ENCODE measurements around the gene APBA3. TPM values are rescaled to one million over a fixed set of nuclear protein-coding genes. Genes with fewer than 3 reads are reported as not detected.

APBA3 gene, protein sequence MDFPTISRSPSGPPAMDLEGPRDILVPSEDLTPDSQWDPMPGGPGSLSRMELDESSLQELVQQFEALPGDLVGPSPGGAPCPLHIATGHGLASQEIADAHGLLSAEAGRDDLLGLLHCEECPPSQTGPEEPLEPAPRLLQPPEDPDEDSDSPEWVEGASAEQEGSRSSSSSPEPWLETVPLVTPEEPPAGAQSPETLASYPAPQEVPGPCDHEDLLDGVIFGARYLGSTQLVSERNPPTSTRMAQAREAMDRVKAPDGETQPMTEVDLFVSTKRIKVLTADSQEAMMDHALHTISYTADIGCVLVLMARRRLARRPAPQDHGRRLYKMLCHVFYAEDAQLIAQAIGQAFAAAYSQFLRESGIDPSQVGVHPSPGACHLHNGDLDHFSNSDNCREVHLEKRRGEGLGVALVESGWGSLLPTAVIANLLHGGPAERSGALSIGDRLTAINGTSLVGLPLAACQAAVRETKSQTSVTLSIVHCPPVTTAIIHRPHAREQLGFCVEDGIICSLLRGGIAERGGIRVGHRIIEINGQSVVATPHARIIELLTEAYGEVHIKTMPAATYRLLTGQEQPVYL
- total RNA-seq (10 to 100 TPM; 16.6 to 19.9 TPM), polyA plus RNA-seq (ENCODE audit: insufficient read length in 2 of 2) (10 to 100 TPM; 20.4 to 27.3 TPM)
- long read RNA-seq, donor 1, partial matches to known transcripts, result 0 of 6 reads
- long read RNA-seq, donor 1, other reads (novel, unspliced or antisense), result 0 of 6 reads
- long read RNA-seq, donor 2, result 0 reads
- long read RNA-seq, donor 3, partial matches to known transcripts, result 0 of 2 reads
- long read RNA-seq, donor 3, other reads (novel, unspliced or antisense), result 0 of 2 reads
- long read RNA-seq, donor 4, partial matches to known transcripts, result 0 of 7 reads
- long read RNA-seq, donor 4, other reads (novel, unspliced or antisense), result 0 of 7 reads

DNA sequence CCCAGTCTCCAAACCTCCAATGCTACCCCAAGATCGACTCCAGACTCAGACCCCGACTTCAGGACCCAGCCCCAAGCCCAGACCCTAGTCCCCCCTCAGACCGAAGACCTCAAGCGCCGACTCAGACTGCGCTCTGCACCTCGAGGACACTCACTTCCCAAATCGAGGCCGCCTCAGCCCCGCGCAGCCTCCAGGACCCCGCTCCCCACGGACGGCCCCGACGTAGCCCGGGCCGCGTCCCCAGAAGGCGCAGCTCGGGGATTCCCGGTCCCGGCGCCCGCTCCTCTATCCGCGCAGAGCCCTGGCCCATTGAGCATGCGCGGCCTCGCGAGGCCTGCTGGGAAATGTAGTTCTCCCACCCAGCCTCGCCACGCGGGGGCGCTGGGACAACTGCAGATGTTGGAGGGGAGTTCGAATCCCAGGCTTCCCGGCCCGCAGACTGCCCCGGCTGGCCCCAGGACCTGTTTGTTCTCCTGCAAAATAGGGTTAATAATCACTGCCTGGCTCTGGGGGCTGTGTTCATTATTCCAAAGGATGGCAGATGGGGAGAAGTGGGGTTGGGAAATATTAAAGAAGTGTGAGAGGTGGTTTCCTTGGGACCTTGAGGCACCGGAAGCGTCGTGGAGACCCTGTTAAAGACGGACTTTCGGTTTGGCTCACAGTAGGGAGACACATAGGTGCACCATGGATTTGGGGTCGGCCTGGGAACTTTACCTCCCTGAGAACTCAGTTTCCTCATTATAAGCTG lies at the start of gene APBA3:
APBA3 (minus strand) TSS at position 311 of the 748 bp plus-strand sequence. CDS start 1,428 bp downstream, outside the sequence.
- under 1% methylated on average over 41 of the region's 45 CpGs for WGBS (ENCODE audit: insufficient coverage)
- peak within 1 kb of the TSS; percentile 93 for H3K4me3 ChIP-seq (ENCODE audit: low read depth, low read length)
- no peaks in the 10 kb centered on the region for H3K9me3 ChIP-seq (ENCODE audit: control insufficient read depth, insufficient read depth, low read length)
- H3K27ac ChIP-seq (ENCODE audit: low read depth, low read length), result peak within 1 kb of the TSS; percentile 98
- peaks cover 26% of the 10 kb centered on the region for H3K4me1 ChIP-seq (ENCODE audit: control insufficient read depth, insufficient read depth, low read length)
- no peaks in the 10 kb centered on the region for H3K27me3 ChIP-seq (ENCODE audit: control insufficient read depth, insufficient read depth, low read length)
- DNase-seq (ENCODE audit: low read depth in 4 of 6, low spot score in 6 of 6), result peak; percentile 76 to 96 (median 84)
- H3K36me3 ChIP-seq (ENCODE audit: control insufficient read depth, insufficient read depth, low read length), result peaks cover 49% of the 10 kb centered on the region

DNA sequence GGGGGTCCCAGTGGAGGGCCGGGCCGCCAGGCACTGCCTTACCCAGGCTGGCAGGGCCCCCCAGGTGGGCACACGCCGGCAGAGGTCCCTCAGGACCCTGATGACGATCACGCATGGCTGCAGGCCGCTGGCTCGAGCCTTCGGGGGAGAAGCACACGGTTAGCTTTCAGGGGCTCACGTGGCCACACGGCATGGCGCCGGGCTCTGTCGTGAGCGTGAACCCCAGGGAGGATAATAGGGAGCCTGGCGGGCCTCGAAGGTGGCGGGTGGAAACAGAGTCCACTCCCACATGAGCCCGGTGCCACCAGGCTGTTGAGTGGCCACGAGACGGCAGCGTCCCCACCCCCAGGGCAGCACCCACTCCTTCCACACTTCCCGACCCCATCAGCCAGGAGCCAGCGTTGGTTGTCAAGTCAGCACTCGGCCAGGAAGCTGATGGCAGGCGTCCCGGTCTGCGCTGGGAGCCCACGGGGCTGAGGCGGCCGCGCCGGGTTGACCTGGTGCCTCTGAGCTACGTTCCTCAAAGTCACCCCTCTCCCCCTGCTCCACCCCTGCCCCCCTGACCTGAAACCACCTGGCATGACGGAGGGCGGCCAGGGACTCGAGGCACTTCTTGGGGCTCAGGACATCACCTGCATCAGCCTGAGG lies 49.3 kb upstream of the APBA3 start:
- Histone ChIP-seq H3K9me3 (ENCODE audit: control insufficient read depth, insufficient read depth, low read length) (no peaks in the 10 kb centered on the region), H3K4me1 (ENCODE audit: control insufficient read depth, insufficient read depth, low read length) (no peaks in the 10 kb centered on the region), H3K27ac (ENCODE audit: low read depth, low read length) (no peak overlapping the region), H3K27me3 (ENCODE audit: control insufficient read depth, insufficient read depth, low read length) (no peaks in the 10 kb centered on the region), H3K4me3 (ENCODE audit: low read depth, low read length) (no peak overlapping the region), H3K36me3 (ENCODE audit: control insufficient read depth, insufficient read depth, low read length) (peaks cover 54% of the 10 kb centered on the region)
- no peak for DNase-seq (ENCODE audit: low read depth in 4 of 6, low spot score in 6 of 6)
- WGBS (ENCODE audit: insufficient coverage), result 77% methylated on average over 35 of the region's 38 CpGs

DNA sequence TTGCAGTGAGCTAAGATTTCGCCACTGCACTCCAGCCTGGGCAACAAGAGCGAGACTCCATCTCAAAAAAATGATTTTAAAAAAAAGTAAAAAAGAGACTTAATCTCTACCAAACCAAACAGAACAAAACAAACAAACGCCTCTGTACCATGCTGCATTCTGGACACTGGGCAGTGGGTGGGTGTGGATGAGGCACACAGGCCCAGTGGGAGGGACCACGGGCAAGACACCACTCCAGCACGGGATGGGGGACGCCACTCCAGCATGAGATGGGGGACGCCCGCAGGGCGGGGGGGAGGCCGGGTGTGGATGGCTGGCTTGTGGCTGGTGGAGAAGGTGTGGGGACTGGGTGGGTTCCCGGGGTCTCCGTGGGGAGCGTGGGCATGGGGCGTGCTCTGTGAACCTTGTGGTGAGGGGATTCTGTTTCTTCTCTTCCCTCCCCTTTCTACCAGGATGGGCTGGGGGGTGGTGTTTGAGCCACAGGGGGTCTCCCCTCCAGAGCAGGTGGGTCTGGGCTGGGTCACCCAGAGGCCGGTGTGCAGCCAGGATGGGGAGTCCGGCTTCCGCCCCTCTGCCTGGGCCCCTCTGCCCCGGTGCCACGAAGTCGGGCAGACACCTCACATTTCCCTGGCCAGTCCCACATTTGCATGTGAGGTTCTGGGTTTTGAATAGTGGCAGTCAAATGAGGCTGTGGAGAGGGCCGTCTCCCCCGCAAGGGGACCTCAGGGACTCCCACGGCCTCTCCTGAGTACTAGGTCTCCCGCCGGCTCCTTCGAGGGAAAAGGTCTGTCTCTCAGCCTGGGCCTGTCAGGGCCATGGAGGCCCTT lies 48.6 kb upstream of the APBA3 start:
- Histone ChIP-seq H3K4me3 (ENCODE audit: low read depth, low read length) (no peak overlapping the region), H3K4me1 (ENCODE audit: control insufficient read depth, insufficient read depth, low read length) (no peaks in the 10 kb centered on the region), H3K27me3 (ENCODE audit: control insufficient read depth, insufficient read depth, low read length) (no peaks in the 10 kb centered on the region), H3K27ac (ENCODE audit: low read depth, low read length) (no peak overlapping the region), H3K36me3 (ENCODE audit: control insufficient read depth, insufficient read depth, low read length) (peaks cover 59% of the 10 kb centered on the region), H3K9me3 (ENCODE audit: control insufficient read depth, insufficient read depth, low read length) (no peaks in the 10 kb centered on the region)
- 75% methylated on average over 14 of the region's 26 CpGs for WGBS (ENCODE audit: insufficient coverage)
- no peak for DNase-seq (ENCODE audit: low read depth in 4 of 6, low spot score in 6 of 6)

DNA sequence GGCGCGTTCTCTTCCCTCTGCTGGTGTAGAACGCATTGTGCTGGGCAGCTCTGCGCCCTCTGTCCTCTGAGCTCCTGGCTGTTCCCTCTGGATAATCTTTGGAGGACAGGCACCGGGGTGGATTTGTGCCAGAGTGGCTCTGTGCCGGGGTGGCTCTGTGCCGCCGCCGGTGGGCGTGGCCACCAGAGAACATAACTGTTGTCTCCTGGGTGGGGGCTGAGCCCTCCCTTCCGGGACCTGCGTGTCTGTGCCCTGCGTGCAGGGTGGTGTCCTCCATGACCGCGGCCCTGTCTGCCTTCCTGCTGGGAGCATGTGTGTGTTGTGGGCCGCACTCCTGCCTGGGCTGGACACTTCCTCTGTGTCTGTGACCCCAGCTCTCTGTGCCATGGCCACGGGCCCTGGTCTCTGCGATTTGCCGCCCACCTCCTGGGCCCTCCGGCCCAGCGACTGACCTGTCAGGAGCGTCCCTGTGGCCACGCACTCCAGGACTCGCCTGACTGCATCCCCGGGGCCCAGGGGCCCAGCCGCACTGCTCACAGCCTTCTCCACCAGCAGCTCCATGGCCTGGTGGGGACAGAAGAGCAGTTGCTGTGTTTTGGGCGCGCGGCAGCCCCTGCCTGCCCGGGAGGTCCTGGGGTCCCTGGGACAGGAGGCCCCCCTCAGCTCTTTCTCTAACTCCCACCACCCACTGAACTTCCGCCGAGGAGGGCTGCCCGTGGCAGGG lies 47.1 kb upstream of the APBA3 start:
- no peaks in the 10 kb centered on the region for H3K27me3 ChIP-seq (ENCODE audit: control insufficient read depth, insufficient read depth, low read length)
- WGBS (ENCODE audit: insufficient coverage), result 86% methylated on average over 27 of the region's 33 CpGs
- H3K36me3 ChIP-seq (ENCODE audit: control insufficient read depth, insufficient read depth, low read length), result peaks cover 48% of the 10 kb centered on the region
- H3K9me3 ChIP-seq (ENCODE audit: control insufficient read depth, insufficient read depth, low read length), result no peaks in the 10 kb centered on the region
- no peak overlapping the region for H3K4me3 ChIP-seq (ENCODE audit: low read depth, low read length)
- no peak overlapping the region for H3K27ac ChIP-seq (ENCODE audit: low read depth, low read length)
- no peak for DNase-seq (ENCODE audit: low read depth in 4 of 6, low spot score in 6 of 6)
- no peaks in the 10 kb centered on the region for H3K4me1 ChIP-seq (ENCODE audit: control insufficient read depth, insufficient read depth, low read length)

DNA sequence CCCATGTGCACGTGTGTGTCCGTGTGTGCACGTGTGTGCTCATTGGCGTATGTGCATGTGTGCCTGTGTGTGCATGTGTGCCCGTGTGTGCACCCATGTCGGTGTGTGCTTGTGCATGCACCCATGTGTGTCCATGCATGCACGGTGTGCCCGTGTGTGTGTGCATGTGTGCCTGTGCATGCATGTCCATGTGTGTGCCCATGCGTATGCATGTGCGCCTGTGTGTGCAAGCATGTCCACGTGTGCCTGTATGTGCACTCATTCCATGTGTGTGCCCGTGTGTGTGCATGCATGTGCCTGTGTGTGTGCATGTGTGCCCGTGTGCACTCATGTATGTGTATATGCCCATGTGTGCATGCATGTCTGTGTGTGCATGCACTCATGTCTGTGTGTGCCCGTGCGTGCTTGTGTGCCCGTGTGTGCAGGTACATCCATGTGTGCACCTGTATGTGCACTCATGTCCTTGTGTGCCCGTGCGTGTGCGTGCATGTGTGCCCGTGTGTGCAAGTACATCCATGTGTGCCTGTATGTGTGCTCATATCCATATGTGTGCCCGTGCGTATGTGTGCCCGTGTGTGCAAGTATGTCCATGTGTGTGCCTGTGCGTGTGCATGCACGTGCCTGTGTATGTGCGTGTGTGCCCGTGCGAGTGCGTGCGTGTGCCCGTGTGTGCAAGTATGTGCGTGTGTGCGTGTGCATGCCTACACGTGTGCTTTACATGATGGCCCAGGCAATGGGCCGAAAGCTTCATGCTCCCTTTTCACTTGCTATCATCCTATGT lies 46.3 kb upstream of the APBA3 start:
- no peak for DNase-seq (ENCODE audit: low read depth in 4 of 6, low spot score in 6 of 6)
- Histone ChIP-seq H3K4me1 (ENCODE audit: control insufficient read depth, insufficient read depth, low read length) (no peaks in the 10 kb centered on the region), H3K9me3 (ENCODE audit: control insufficient read depth, insufficient read depth, low read length) (no peaks in the 10 kb centered on the region), H3K4me3 (ENCODE audit: low read depth, low read length) (no peak overlapping the region), H3K27ac (ENCODE audit: low read depth, low read length) (no peak overlapping the region), H3K27me3 (ENCODE audit: control insufficient read depth, insufficient read depth, low read length) (no peaks in the 10 kb centered on the region), H3K36me3 (ENCODE audit: control insufficient read depth, insufficient read depth, low read length) (peaks cover 42% of the 10 kb centered on the region)
- 96% methylated on average over 35 of the region's 35 CpGs for WGBS (ENCODE audit: insufficient coverage)

DNA sequence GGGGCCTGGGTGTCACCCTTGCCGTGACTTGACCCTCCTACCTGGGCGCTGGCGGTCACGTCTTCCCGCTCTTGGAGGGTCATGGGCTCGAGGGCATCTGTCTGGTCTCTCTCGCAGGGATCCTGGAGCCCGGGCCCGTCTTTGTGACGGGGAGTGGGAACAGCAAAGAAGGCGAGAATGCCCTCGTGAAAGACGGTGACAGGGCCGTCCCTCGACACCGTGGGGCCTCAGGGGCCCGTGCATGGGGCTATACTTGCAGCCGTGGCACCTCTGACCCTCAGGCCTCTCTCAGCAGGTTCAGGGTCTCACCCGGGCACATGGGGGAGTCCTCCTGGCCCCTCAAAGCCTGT lies 45.6 kb upstream of the APBA3 start:
- H3K36me3 ChIP-seq (ENCODE audit: control insufficient read depth, insufficient read depth, low read length), result peaks cover 38% of the 10 kb centered on the region
- no peaks in the 10 kb centered on the region for H3K9me3 ChIP-seq (ENCODE audit: control insufficient read depth, insufficient read depth, low read length)
- 84% methylated on average over 19 of the region's 19 CpGs for WGBS (ENCODE audit: insufficient coverage)
- no peak overlapping the region for H3K4me3 ChIP-seq (ENCODE audit: low read depth, low read length)
- H3K27me3 ChIP-seq (ENCODE audit: control insufficient read depth, insufficient read depth, low read length), result no peaks in the 10 kb centered on the region
- H3K27ac ChIP-seq (ENCODE audit: low read depth, low read length), result no peak overlapping the region
- H3K4me1 ChIP-seq (ENCODE audit: control insufficient read depth, insufficient read depth, low read length), result no peaks in the 10 kb centered on the region
- no peak for DNase-seq (ENCODE audit: low read depth in 4 of 6, low spot score in 6 of 6)

DNA sequence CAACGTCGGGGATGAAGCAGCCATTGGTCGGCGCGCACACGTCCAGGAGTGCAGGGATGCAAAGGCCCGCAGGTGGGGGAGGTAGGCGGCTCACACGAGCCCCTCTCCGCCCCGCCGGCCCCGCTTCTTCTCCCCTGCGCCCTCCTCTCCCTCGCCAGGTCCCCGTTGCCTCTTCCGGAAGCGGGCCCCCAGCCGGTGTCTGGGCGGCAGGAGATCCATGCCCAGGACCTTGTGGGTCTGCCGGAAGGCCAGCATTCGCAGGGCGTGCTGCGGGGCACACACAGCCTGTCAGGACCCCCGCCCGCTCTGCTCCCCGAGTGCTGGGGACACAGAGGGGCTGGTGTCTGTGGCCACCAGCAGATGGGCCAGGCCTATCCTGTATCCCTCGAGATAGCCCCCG lies 44.4 kb upstream of the APBA3 start:
- peaks cover 35% of the 10 kb centered on the region for H3K36me3 ChIP-seq (ENCODE audit: control insufficient read depth, insufficient read depth, low read length)

DNA sequence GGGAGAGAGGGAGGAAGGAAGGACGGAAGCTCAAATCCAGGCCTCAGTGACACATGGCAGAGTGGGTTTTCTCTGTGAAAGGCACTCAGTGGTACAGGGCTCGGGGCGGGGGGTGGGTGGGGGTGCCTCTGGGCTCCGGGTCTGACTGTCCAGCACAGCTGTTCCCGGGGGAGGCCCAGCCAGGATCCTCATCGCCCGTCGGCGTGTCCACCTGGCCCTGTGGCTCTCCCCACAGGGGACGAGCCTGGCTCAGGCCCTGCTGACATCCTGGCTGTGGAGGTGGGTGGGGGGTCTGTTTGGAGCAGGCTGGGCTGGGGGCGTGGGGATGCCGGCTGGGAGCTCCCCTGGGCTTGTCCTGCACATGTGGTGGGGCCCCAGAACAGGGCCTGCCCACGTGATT lies 42.9 kb upstream of the APBA3 start:
- Histone ChIP-seq H3K4me1 (ENCODE audit: control insufficient read depth, insufficient read depth, low read length) (peaks cover 15% of the 10 kb centered on the region), H3K27ac (ENCODE audit: low read depth, low read length) (no peak overlapping the region), H3K4me3 (ENCODE audit: low read depth, low read length) (no peak overlapping the region), H3K36me3 (ENCODE audit: control insufficient read depth, insufficient read depth, low read length) (peaks cover 24% of the 10 kb centered on the region), H3K27me3 (ENCODE audit: control insufficient read depth, insufficient read depth, low read length) (peaks cover 7% of the 10 kb centered on the region), H3K9me3 (ENCODE audit: control insufficient read depth, insufficient read depth, low read length) (no peaks in the 10 kb centered on the region)
- no peak for DNase-seq (ENCODE audit: low read depth in 4 of 6, low spot score in 6 of 6)
- 80% methylated on average over 13 of the region's 13 CpGs for WGBS (ENCODE audit: insufficient coverage)

More for the DNA sequence above, 44.4 kb upstream of the APBA3 start:
- WGBS (ENCODE audit: insufficient coverage), result 90% methylated on average over 27 of the region's 29 CpGs
- H3K4me3 ChIP-seq (ENCODE audit: low read depth, low read length), result no peak overlapping the region
- peaks cover 7% of the 10 kb centered on the region for H3K27me3 ChIP-seq (ENCODE audit: control insufficient read depth, insufficient read depth, low read length)
- no peak overlapping the region for H3K27ac ChIP-seq (ENCODE audit: low read depth, low read length)
- no peak for DNase-seq (ENCODE audit: low read depth in 4 of 6, low spot score in 6 of 6)
- H3K9me3 ChIP-seq (ENCODE audit: control insufficient read depth, insufficient read depth, low read length), result no peaks in the 10 kb centered on the region
- peaks cover 12% of the 10 kb centered on the region for H3K4me1 ChIP-seq (ENCODE audit: control insufficient read depth, insufficient read depth, low read length)

Measured in spinal cord (tissue), 10 donors.